Measurements from ENCODE around the gene RESF1. TPM values are rescaled to one million over a fixed set of nuclear protein-coding genes. Genes with fewer than 3 reads are reported as not detected.

Gene RESF1
- total and polyA plus RNA-seq, 2 experiments from 2014 or later: 134 to 313 TPM

DNA sequence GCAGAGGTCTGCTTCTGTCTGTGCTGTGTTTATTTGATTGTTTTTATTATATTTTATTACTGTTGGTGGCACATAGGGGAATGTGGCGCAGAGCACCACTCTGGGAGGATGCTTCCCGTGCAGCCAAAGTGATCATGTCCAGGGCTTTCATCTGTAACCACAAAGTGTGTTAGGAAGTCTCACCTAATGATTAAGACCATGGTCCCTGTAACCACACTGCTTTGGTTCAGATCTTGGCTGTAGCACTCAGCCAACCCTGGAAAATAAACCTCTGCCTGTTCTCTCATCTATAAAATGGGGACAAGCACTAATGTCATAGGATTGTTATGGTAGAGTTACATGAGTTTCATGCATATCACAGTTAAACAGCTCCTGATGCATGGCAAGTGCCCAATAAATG lies 1.9 kb downstream of the RESF1 start (continued):
- TF ChIP-seq, protein P1, sequence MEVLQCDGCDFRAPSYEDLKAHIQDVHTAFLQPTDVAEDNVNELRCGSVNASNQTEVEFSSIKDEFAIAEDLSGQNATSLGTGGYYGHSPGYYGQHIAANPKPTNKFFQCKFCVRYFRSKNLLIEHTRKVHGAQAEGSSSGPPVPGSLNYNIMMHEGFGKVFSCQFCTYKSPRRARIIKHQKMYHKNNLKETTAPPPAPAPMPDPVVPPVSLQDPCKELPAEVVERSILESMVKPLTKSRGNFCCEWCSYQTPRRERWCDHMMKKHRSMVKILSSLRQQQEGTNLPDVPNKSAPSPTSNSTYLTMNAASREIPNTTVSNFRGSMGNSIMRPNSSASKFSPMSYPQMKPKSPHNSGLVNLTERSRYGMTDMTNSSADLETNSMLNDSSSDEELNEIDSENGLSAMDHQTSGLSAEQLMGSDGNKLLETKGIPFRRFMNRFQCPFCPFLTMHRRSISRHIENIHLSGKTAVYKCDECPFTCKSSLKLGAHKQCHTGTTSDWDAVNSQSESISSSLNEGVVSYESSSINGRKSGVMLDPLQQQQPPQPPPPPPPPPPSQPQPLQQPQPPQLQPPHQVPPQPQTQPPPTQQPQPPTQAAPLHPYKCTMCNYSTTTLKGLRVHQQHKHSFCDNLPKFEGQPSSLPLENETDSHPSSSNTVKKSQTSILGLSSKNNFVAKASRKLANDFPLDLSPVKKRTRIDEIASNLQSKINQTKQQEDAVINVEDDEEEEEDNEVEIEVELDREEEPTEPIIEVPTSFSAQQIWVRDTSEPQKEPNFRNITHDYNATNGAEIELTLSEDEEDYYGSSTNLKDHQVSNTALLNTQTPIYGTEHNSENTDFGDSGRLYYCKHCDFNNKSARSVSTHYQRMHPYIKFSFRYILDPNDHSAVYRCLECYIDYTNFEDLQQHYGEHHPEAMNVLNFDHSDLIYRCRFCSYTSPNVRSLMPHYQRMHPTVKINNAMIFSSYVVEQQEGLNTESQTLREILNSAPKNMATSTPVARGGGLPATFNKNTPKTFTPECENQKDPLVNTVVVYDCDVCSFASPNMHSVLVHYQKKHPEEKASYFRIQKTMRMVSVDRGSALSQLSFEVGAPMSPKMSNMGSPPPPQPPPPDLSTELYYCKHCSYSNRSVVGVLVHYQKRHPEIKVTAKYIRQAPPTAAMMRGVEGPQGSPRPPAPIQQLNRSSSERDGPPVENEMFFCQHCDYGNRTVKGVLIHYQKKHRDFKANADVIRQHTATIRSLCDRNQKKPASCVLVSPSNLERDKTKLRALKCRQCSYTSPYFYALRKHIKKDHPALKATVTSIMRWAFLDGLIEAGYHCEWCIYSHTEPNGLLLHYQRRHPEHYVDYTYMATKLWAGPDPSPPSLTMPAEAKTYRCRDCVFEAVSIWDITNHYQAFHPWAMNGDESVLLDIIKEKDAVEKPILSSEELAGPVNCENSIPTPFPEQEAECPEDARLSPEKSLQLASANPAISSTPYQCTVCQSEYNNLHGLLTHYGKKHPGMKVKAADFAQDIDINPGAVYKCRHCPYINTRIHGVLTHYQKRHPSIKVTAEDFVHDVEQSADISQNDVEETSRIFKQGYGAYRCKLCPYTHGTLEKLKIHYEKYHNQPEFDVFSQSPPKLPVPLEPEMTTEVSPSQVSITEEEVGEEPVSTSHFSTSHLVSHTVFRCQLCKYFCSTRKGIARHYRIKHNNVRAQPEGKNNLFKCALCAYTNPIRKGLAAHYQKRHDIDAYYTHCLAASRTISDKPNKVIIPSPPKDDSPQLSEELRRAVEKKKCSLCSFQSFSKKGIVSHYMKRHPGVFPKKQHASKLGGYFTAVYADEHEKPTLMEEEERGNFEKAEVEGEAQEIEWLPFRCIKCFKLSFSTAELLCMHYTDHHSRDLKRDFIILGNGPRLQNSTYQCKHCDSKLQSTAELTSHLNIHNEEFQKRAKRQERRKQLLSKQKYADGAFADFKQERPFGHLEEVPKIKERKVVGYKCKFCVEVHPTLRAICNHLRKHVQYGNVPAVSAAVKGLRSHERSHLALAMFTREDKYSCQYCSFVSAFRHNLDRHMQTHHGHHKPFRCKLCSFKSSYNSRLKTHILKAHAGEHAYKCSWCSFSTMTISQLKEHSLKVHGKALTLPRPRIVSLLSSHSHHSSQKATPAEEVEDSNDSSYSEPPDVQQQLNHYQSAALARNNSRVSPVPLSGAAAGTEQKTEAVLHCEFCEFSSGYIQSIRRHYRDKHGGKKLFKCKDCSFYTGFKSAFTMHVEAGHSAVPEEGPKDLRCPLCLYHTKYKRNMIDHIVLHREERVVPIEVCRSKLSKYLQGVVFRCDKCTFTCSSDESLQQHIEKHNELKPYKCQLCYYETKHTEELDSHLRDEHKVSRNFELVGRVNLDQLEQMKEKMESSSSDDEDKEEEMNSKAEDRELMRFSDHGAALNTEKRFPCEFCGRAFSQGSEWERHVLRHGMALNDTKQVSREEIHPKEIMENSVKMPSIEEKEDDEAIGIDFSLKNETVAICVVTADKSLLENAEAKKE (CRISPR knock-in tag; IDR thresholded peaks at IDR 0.05): no peak
- no peak for TF ChIP-seq EZH2 (IDR thresholded peaks at IDR 0.05; ENCODE audit: low read depth, unreplicated experiment)
- no peak for TF ChIP-seq CREB1 (CRISPR knock-in tag; IDR thresholded peaks at IDR 0.05; ENCODE audit: low read depth)
- TF ChIP-seq STAT1 (IDR thresholded peaks at IDR 0.05; ENCODE audit: unreplicated experiment): no peak
- TF ChIP-seq, protein P2, sequence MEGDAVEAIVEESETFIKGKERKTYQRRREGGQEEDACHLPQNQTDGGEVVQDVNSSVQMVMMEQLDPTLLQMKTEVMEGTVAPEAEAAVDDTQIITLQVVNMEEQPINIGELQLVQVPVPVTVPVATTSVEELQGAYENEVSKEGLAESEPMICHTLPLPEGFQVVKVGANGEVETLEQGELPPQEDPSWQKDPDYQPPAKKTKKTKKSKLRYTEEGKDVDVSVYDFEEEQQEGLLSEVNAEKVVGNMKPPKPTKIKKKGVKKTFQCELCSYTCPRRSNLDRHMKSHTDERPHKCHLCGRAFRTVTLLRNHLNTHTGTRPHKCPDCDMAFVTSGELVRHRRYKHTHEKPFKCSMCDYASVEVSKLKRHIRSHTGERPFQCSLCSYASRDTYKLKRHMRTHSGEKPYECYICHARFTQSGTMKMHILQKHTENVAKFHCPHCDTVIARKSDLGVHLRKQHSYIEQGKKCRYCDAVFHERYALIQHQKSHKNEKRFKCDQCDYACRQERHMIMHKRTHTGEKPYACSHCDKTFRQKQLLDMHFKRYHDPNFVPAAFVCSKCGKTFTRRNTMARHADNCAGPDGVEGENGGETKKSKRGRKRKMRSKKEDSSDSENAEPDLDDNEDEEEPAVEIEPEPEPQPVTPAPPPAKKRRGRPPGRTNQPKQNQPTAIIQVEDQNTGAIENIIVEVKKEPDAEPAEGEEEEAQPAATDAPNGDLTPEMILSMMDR (conservative IDR thresholded peaks at IDR 0.05; ENCODE audit: low read depth in 2 of 2): no peak
- TF ChIP-seq ZNF114 (CRISPR knock-in tag; IDR thresholded peaks at IDR 0.05): no peak
- TF ChIP-seq POLR2AphosphoS5 (IDR thresholded peaks at IDR 0.05; ENCODE audit: low read depth): no peak
- TF ChIP-seq, protein P3, sequence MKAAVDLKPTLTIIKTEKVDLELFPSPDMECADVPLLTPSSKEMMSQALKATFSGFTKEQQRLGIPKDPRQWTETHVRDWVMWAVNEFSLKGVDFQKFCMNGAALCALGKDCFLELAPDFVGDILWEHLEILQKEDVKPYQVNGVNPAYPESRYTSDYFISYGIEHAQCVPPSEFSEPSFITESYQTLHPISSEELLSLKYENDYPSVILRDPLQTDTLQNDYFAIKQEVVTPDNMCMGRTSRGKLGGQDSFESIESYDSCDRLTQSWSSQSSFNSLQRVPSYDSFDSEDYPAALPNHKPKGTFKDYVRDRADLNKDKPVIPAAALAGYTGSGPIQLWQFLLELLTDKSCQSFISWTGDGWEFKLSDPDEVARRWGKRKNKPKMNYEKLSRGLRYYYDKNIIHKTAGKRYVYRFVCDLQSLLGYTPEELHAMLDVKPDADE (IDR thresholded peaks at IDR 0.05): no peak

Measured in GM23338 (cell line).